ENCODE results near the gene C6orf15. TPM values are rescaled to one million over a fixed set of nuclear protein-coding genes. Genes with fewer than 3 reads are reported as not detected.
A peak's percentile ranks its signal among the peaks of the same experiment; 100 is the strongest.

C6orf15 gene
- total and polyA plus RNA-seq, 2 donors (not counting 3 experiments of a cell fraction or from before 2014, with no cell fraction given): not detected

GRCh38 chr6:31142361-31142761 lies 30.0 kb upstream of the C6orf15 start:
- no peaks in the 10 kb centered on the region for H3K9me3 ChIP-seq (replicated peaks; ENCODE audit: control insufficient read depth, insufficient read depth, low read length)
- ChIA-PET POLR2A (no interaction called here), CTCF (interaction anchor here (0.6 to 1.5 kb wide), 6 partner anchors 11 to 224 kb away, joined by 3 to 8 read pairs (median 3); no protein-coding TSS in a partner anchor)
- H3K9me1 ChIP-seq (replicated peaks; ENCODE audit: control insufficient read depth, extremely low read depth, insufficient read depth, low read length): no peaks in the 10 kb centered on the region
- no peak overlapping the region for H3K27ac ChIP-seq (ENCODE audit: insufficient read depth, low read depth, low read length)
- no peaks in the 10 kb centered on the region for H4K20me1 ChIP-seq (replicated peaks; ENCODE audit: control insufficient read depth, extremely low read depth, insufficient read depth, low read length)
- no peak overlapping the region for H3K4me2 ChIP-seq (ENCODE audit: insufficient read depth, low read length)
- H2AFZ ChIP-seq (ENCODE audit: low read depth, low read length): no peak overlapping the region
- DNase-seq (ENCODE audit: low read depth, low spot score): no peak
- H3K79me2 ChIP-seq (ENCODE audit: control insufficient read depth, insufficient read depth, low read length): no peaks in the 10 kb centered on the region
- dilution Hi-C loops (cut with MboI; ENCODE audit: extremely low pct_ligation_motif_present, low sequenced_read_pairs) (no loop called here), intact Hi-C loops (cut with micrococcal nuclease) (no loop called here)
- TF ChIP-seq MYC (IDR thresholded peaks at IDR 0.05; ENCODE audit: low read depth, low read length): no peak
- TF ChIP-seq JUN (IDR thresholded peaks at IDR 0.05; ENCODE audit: borderline replicate concordance, insufficient read depth, insufficient read length, low read depth): no peak
- no peak for TF ChIP-seq FOS (IDR thresholded peaks at IDR 0.05; ENCODE audit: borderline replicate concordance, insufficient read depth, low read length)
- no peak for TF ChIP-seq POLR2A (IDR thresholded peaks at IDR 0.05; ENCODE audit: low read depth, low read length)
- TF ChIP-seq MAX (IDR thresholded peaks at IDR 0.05; ENCODE audit: insufficient read depth, insufficient read length): no peak
- no peak for TF ChIP-seq EZH2 (IDR thresholded peaks at IDR 0.05; ENCODE audit: borderline replicate concordance, low read depth, low read length, severe bottlenecking)
- TF ChIP-seq GATA2 (IDR thresholded peaks at IDR 0.05; ENCODE audit: insufficient read depth, insufficient read length, low read depth, low read length): no peak
- TF ChIP-seq POLR2AphosphoS5 (IDR thresholded peaks at IDR 0.05; ENCODE audit: insufficient read depth, low read depth, low read length): no peak
- no peak for TF ChIP-seq CTCF (IDR thresholded peaks at IDR 0.05; ENCODE audit: extremely low read depth in 1 of 2, insufficient read depth in 1 of 2, low read depth in 1 of 2, low read length in 2 of 2)
- H3K4me1 ChIP-seq (ENCODE audit: control insufficient read depth, extremely low read depth, insufficient read depth, low read length): peaks cover 8% of the 10 kb centered on the region
- peaks cover 0 to 8% of the 10 kb centered on the region in 2 experiments for H3K36me3 ChIP-seq (ENCODE audit: control insufficient read depth in 2 of 2, extremely low read depth in 1 of 2, insufficient read depth in 2 of 2, low read length in 2 of 2)
- FAIRE-seq: peak; percentile 21
- no peaks in the 10 kb centered on the region for H3K27me3 ChIP-seq (ENCODE audit: control insufficient read depth in 2 of 2, insufficient read depth in 2 of 2, low read length in 2 of 2)
- H3K4me3 ChIP-seq (replicated peaks in 1 of 3; ENCODE audit: insufficient read depth in 1 of 3, low read depth in 1 of 3, low read length in 3 of 3): no peak overlapping the region
- no TSS peak for BruUV-seq (replicated peaks)
- H3K9ac ChIP-seq (replicated peaks; ENCODE audit: extremely low read depth, insufficient read depth, low read length): no peak overlapping the region

Data from endothelial cell of umbilical vein (primary cell).